ENCODE results near the gene TTC4.

DNA sequence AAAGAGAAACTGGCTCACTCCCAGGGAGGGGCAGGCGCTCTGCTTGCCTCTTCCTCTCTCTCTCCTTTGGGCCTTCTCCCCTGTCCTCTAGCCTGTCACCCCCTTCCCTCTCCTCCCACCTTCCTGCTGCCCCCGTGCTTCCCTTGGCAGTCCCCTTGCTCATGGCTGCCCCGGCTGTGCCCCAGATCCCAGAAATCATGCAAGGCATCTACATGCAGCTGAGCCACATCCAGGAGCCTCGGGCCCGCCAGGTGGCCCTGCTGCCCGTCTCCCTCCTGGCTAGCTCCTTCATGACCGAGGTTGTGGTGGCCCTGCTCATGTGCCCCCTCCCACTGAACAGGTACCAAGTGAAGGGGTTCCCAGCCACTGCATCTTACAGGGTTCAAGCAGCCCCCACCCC, 36.0 kb upstream of the TTC4 start:
- TF ChIP-seq GATA2 (IDR thresholded peaks at IDR 0.05; ENCODE audit: low read depth, low read length): no peak
- no peak for TF ChIP-seq GATA3 (IDR thresholded peaks at IDR 0.05; ENCODE audit: low read depth, low read length)
